ENCODE results near the gene NELFB. TPM values are rescaled to one million over a fixed set of nuclear protein-coding genes. Genes with fewer than 3 reads are reported as not detected.
A peak's percentile ranks its signal among the peaks of the same experiment; 100 is the strongest.

Gene NELFB
- total and polyA plus RNA-seq, 9 of the 15 experiments (the other 6 are each of a cell fraction or from before 2014, with no cell fraction given), result 0.24 to 84.0 (median 29.7) TPM

- peak; percentile 85; the same call in 1 of the 2 replicates for TF ChIP-seq THAP12 (CRISPR knock-in tag; IDR thresholded peaks at IDR 0.05)
- TF ChIP-seq PKNOX1 (IDR thresholded peaks at IDR 0.05), result no peak
- peak; percentile 58 for TF ChIP-seq SOX6 (IDR thresholded peaks at IDR 0.05)
- TF ChIP-seq MBD2 (IDR thresholded peaks at IDR 0.05; ENCODE audit: borderline replicate concordance, low read depth), result peak; percentile 26; the same call in 1 of the 2 replicates
- TF ChIP-seq PCBP1 (IDR thresholded peaks at IDR 0.05; ENCODE audit: low read depth, low read length, poor library complexity, severe bottlenecking), result peak; percentile 49
- TF ChIP-seq CHD2 (IDR thresholded peaks at IDR 0.05; ENCODE audit: low read depth, low read length), result no peak
- TF ChIP-seq CBX1 (IDR thresholded peaks at IDR 0.05; ENCODE audit: low read depth), result peak; percentile 93; the same call in 1 of the 2 replicates
- TF ChIP-seq ZNF589 (CRISPR knock-in tag; IDR thresholded peaks at IDR 0.05; ENCODE audit: low read depth), result peak; percentile 84
- peak; percentile 93; the same call in 1 of the 2 replicates for TF ChIP-seq KDM2B (CRISPR knock-in tag; IDR thresholded peaks at IDR 0.05)
- TF ChIP-seq FIP1L1 (IDR thresholded peaks at IDR 0.05; ENCODE audit: low read depth, low read length, poor library complexity, severe bottlenecking), result peak; percentile 82
- peak in 1 of 2 experiments; percentile 69; a peak in 2 of 4 replicates for TF ChIP-seq NONO (IDR thresholded peaks at IDR 0.05; ENCODE audit: low read depth in 2 of 2, low read length in 1 of 2)
- TF ChIP-seq GABPB1 (CRISPR knock-in tag; IDR thresholded peaks at IDR 0.05), result peak; percentile 81
- TF ChIP-seq ZFPM2 (CRISPR knock-in tag; IDR thresholded peaks at IDR 0.05), result no peak
- peak; percentile 68; the same call in 1 of the 2 replicates for TF ChIP-seq IRF2 (CRISPR knock-in tag; IDR thresholded peaks at IDR 0.05)
- TF ChIP-seq ZBTB17 (CRISPR knock-in tag; IDR thresholded peaks at IDR 0.05), result peak; percentile 91
- no peak for TF ChIP-seq ID3 (CRISPR knock-in tag; IDR thresholded peaks at IDR 0.05)
- peak; percentile 91 for TF ChIP-seq ID3 (tag; IDR thresholded peaks at IDR 0.05)
- peak; percentile 92 to 98 for TF ChIP-seq MAZ (CRISPR knock-in tag; conservative IDR thresholded peaks at IDR 0.05 in 1 of 2, IDR thresholded peaks at IDR 0.05 in 1 of 2)
- TF ChIP-seq MYC (IDR thresholded peaks at IDR 0.05; ENCODE audit: low read depth, low read length), result peak; percentile 95
- TF ChIP-seq MYC (CRISPR knock-in tag; IDR thresholded peaks at IDR 0.05; ENCODE audit: borderline replicate concordance, low read depth), result peak; percentile 74; the same call in 1 of the 2 replicates
- no peak for TF ChIP-seq NUFIP1 (IDR thresholded peaks at IDR 0.05; ENCODE audit: partially characterized antibody)
- TF ChIP-seq FOXP1 (CRISPR knock-in tag; IDR thresholded peaks at IDR 0.05), result peak; percentile 79; the same call in 1 of the 2 replicates
- 0 out of 2 replicates have a peak, but pooled peaks have one; percentile 45 for TF ChIP-seq ZNF311 (CRISPR knock-in tag; IDR thresholded peaks at IDR 0.05)
- TF ChIP-seq XRCC4 (IDR thresholded peaks at IDR 0.05; ENCODE audit: extremely low read depth, insufficient read depth, insufficient read length), result no peak
- peak; percentile 78 for TF ChIP-seq EGR1 (conservative IDR thresholded peaks at IDR 0.05)
These were observed 14.7 kb upstream of the NELFB start (continued) for GRCh38 chr9:137240318-137240840.
